Measurements from ENCODE around the gene DCP1A.

DNA sequence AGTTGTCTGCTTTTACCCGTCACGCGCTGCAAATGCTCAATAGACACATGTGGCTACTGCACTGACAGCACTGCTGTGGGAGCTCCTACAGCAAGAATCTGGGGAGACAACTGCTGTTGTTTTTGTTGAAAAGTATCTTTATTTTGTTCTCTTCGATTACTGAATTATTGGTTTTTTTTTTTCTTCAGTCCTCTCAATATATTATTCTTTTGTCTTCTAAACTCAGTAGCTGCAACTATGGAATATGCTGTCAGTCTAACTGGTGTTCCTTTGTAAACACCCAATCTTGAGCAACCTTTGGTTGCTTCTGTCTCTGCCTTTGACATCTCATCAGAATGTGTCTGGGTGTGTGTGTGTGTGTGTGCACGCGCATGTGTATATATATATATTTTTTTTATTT is 12.6 kb downstream of the DCP1A start:
- no peak for TF ChIP-seq CTCF (conservative IDR thresholded peaks at IDR 0.05)
- TF ChIP-seq EZH2 (IDR thresholded peaks at IDR 0.05; ENCODE audit: low read depth) = no peak

Measured in PC-9 (cell line).